A549 (cell line): ENCODE measurements around the gene AKAP6. TPM values are rescaled to one million over a fixed set of nuclear protein-coding genes. Genes with fewer than 3 reads are reported as not detected.

Experiments
- ATAC-seq, 2 experiments: fragments of 200-7000 bp in 1 of 2; fragments of >200 bp in 1 of 2; cut with Nextera tagmentation in 1 of 2; cut with Tn5 transposase in 1 of 2; 3 replicates each; pipeline versions ENCODE4 v1.8.0 to v1.9.1; 2018 to 2020; ENCODE audit warnings: mild to moderate bottlenecking in 1 of 2, moderate library complexity in 1 of 2
- CTCF ChIA-PET: fragments of 300-600 bp; sonication (Branson Sonifier 250); formaldehyde crosslinking; extraction: SDS; loops from one replicate; lab custom pipeline; 2021; ENCODE audit warnings: antibody characterized with exemption, inconsistent platforms; lab: Yijun Ruan, JAX
- POLR2A ChIA-PET: fragments of 350-600 bp; formaldehyde crosslinking; extraction: SDS; loops from one replicate; lab custom pipeline; 2021; ENCODE audit warnings: antibody characterized with exemption, inconsistent platforms; lab: Yijun Ruan, JAX
- DNase-seq, 2 experiments: peaks; one replicate each; pipeline versions ENCODE4 v3.0.0 to v3.0.0-alpha.2; 2011 to 2016; ENCODE audit warnings: low read depth in 1 of 2, low spot score in 1 of 2
- FAIRE-seq: peaks from 2 replicates; lab custom pipeline; 2011; peaks lifted over from hg19 to GRCh38; lab: Jason Lieb, UNC
- H3K27ac ChIP-seq, 2 experiments: fragments of >200 bp; sonication (Bioruptor Twin); formaldehyde crosslinking; 3 replicates each; pipeline ENCODE4 v1.5.1; 2016 to 2017
- H3K4me1 ChIP-seq: fragments of >200 bp; sonication (Bioruptor Twin); formaldehyde crosslinking; 3 replicates; pipeline ENCODE4 v1.6.1; 2016
- H3K4me2 ChIP-seq: fragments of >200 bp; sonication (Bioruptor Twin); formaldehyde crosslinking; 3 replicates; pipeline ENCODE4 v1.6.1; 2016
- H3K4me3 ChIP-seq: fragments of >200 bp; sonication (Bioruptor Twin); formaldehyde crosslinking; 3 replicates; pipeline ENCODE4 v1.5.1; 2016
- H3K9me3 ChIP-seq: fragments of >200 bp; sonication (Bioruptor Twin); formaldehyde crosslinking; 3 replicates; pipeline ENCODE4 v1.6.1; 2016
- CEBPB ChIP-seq, 2 experiments: fragments of >200 bp in 1 of 2; sonication (Bioruptor Twin) in 1 of 2; formaldehyde crosslinking in 1 of 2; IDR thresholded peaks; 2 replicates each; pipeline ENCODE4 v1.6.1; 2012 to 2016
- CHD2 ChIP-seq: fragments of 150-350 bp; IDR thresholded peaks from 2 replicates; pipeline ENCODE4 v1.6.1; 2014; ENCODE audit warnings: low read length; ENCODE audit not compliant: partially characterized antibody
- E2F6 ChIP-seq: IDR thresholded peaks from 2 replicates; pipeline ENCODE4 v1.6.1; 2012; ENCODE audit warnings: low read depth, borderline replicate concordance
- EHMT2 ChIP-seq: fragments of 200-600 bp; sonication (generic); IDR thresholded peaks from 2 replicates; pipeline ENCODE4 v1.6.1; 2016; ENCODE audit warnings: antibody characterized with exemption, low read depth, mild to moderate bottlenecking, moderate library complexity
- EP300 ChIP-seq, 2 experiments: fragments of >200 bp; sonication (Bioruptor Twin); formaldehyde crosslinking; IDR thresholded peaks; 2 replicates in 1 of 2; 3 replicates in 1 of 2; pipeline ENCODE4 v1.6.1; 2016 to 2017
- ESRRA ChIP-seq: fragments of 150-350 bp; IDR thresholded peaks from 2 replicates; pipeline ENCODE4 v1.6.1; 2014; ENCODE audit warnings: mild to moderate bottlenecking, low read length, borderline replicate concordance
- FOXS1 ChIP-seq: fragments of 250-450 bp; sonication (Bioruptor Pico); IDR thresholded peaks from 2 replicates; pipeline ENCODE4 v1.5.0; 2020; ENCODE audit warnings: mild to moderate bottlenecking, moderate library complexity
- GATA3 ChIP-seq: IDR thresholded peaks from 2 replicates; pipeline ENCODE4 v1.6.1; 2012; ENCODE audit warnings: borderline replicate concordance
- HMGXB4 ChIP-seq: fragments of 250-450 bp; sonication (Bioruptor Pico); IDR thresholded peaks from 2 replicates; pipeline ENCODE4 v1.5.0; 2021; ENCODE audit warnings: mild to moderate bottlenecking, moderate library complexity, borderline replicate concordance
- HOXB5 ChIP-seq: fragments of 250-450 bp; sonication (Bioruptor Pico); IDR thresholded peaks from 2 replicates; pipeline ENCODE4 v1.5.0; 2020; ENCODE audit warnings: mild to moderate bottlenecking, moderate library complexity
- JUN ChIP-seq, 2 experiments: fragments of >200 bp; sonication (Bioruptor Twin); formaldehyde crosslinking; IDR thresholded peaks; 2 replicates in 1 of 2; 3 replicates in 1 of 2; pipeline ENCODE4 v1.6.1; 2016 to 2017
- JUNB ChIP-seq: fragments of >200 bp; sonication (Bioruptor Twin); formaldehyde crosslinking; IDR thresholded peaks from 2 replicates; pipeline ENCODE4 v1.6.1; 2016
- KDM1A ChIP-seq: fragments of 200-600 bp; sonication (generic); IDR thresholded peaks from 2 replicates; pipeline ENCODE4 v1.6.1; 2016; ENCODE audit warnings: low read depth, mild to moderate bottlenecking
- NFE2L2 ChIP-seq: fragments of 150-350 bp; conservative IDR thresholded peaks from 2 replicates; pipeline ENCODE4 v1.6.1; 2014; ENCODE audit warnings: low read length
- NPAS2 ChIP-seq: fragments of 250-450 bp; sonication (Bioruptor Pico); IDR thresholded peaks from 2 replicates; pipeline ENCODE4 v1.8.0; 2022; ENCODE audit warnings: mild to moderate bottlenecking, moderate library complexity, borderline replicate concordance
- POLR2A ChIP-seq: IDR thresholded peaks from 2 replicates; pipeline ENCODE4 v1.6.1; 2012; ENCODE audit warnings: mild to moderate bottlenecking, low read length
- POLR2AphosphoS2 ChIP-seq: conservative IDR thresholded peaks from 2 replicates; pipeline ENCODE4 v1.6.1; 2012; ENCODE audit warnings: low read length, improper control_type of control experiment, inconsistent platforms
- RAD21 ChIP-seq, 2 experiments: fragments of >200 bp in 1 of 2; sonication (Bioruptor Twin) in 1 of 2; formaldehyde crosslinking in 1 of 2; IDR thresholded peaks in 1 of 2; conservative IDR thresholded peaks in 1 of 2; 2 replicates in 1 of 2; 3 replicates in 1 of 2; pipeline ENCODE4 v1.6.1; 2012 to 2018; ENCODE audit warnings: inconsistent platforms in 1 of 2
- RCOR1 ChIP-seq: fragments of 150-350 bp; IDR thresholded peaks from 2 replicates; pipeline ENCODE4 v1.6.1; 2014; ENCODE audit warnings: antibody characterized with exemption, low read length, low read depth
- RFX5 ChIP-seq: fragments of 450-650 bp; IDR thresholded peaks from 2 replicates; pipeline ENCODE4 v1.7.1; 2014; ENCODE audit warnings: antibody characterized with exemption, mild to moderate bottlenecking, moderate library complexity
- SREBF2 ChIP-seq: fragments of 450-650 bp; IDR thresholded peaks from 2 replicates; pipeline ENCODE4 v1.6.1; 2014; ENCODE audit warnings: mild to moderate bottlenecking, moderate library complexity
- TP53 ChIP-seq: fragments of 250-450 bp; sonication (Bioruptor Pico); IDR thresholded peaks from 2 replicates; pipeline ENCODE4 v1.5.0; 2021; ENCODE audit warnings: mild to moderate bottlenecking, moderate library complexity
- ZC3H11A ChIP-seq: fragments of 450-650 bp; IDR thresholded peaks from 2 replicates; pipeline ENCODE4 v1.6.1; 2014; ENCODE audit warnings: antibody characterized with exemption, mild to moderate bottlenecking
- WGBS: methylation state at CpG from one replicate; pipeline ENCODE4 v1.1.6; 2017; ENCODE audit errors: missing lambda C conversion rate; 5-methylcytosine and 5-hydroxymethylcytosine counted together
- polyA plus RNA-seq, 4 experiments: library from polyadenylated mRNA; depleted of rRNA in 3 of 4; stranded (reverse); fragments of >200 nt; fragmentation: RNase III in 1 of 4; extraction: RNeasy Plus Mini Kit Qiagen cat#74134 plus additional on column Dnase treatment in 1 of 4; gene quantifications; 2 replicates in 3 of 4; 3 replicates in 1 of 4; pipeline ENCODE4 v1.2.3, GENCODE V29; 2011 to 2017

Gene AKAP6
- polyA plus RNA-seq, 2 of the 4 experiments (the other 2 are of a cell fraction) = 0.27 to 1.9 TPM

- Histone ChIP-seq H3K4me2 (no peak overlapping the region), H3K27ac (no peak overlapping the region), H3K4me1 (no peaks in the 10 kb centered on the region), H3K4me3 (no peak overlapping the region), H3K9me3 (no peaks in the 10 kb centered on the region)
- 50% methylated on average over 3 of the region's 3 CpGs for WGBS
- no peak for DNase-seq
- no peak for FAIRE-seq
- TF ChIP-seq EP300 (IDR thresholded peaks at IDR 0.05) (no peak), NFE2L2 (no peak), KDM1A (no peak), RCOR1 (no peak), JUN (IDR thresholded peaks at IDR 0.05) (no peak), FOXS1 (no peak), HOXB5 (CRISPR knock-in tag) (no peak)
- no peak for ATAC-seq
- POLR2A ChIA-PET = interaction anchor here (0.6 kb wide), 1 partner anchor 314 kb away, joined by 3 read pairs; no protein-coding TSS in a partner anchor
- CTCF ChIA-PET = interaction anchor here (0.6 kb wide), 1 partner anchor 80 kb away, joined by 3 read pairs; no protein-coding TSS in a partner anchor
These were observed 304.2 kb downstream of the AKAP6 start for GRCh38 chr14:32633224-32633859.

GRCh38 chr14:32633930-32634329 is 304.8 kb downstream of the AKAP6 start:
- ChIA-PET CTCF (interaction anchor here (0.6 kb wide), 1 partner anchor 79 kb away, joined by 3 read pairs; no protein-coding TSS in a partner anchor), POLR2A (interaction anchor here (0.6 kb wide), 1 partner anchor 314 kb away, joined by 3 read pairs; no protein-coding TSS in a partner anchor)
- H3K27ac ChIP-seq = no peak overlapping the region
- FAIRE-seq (peak; percentile 18), ATAC-seq (no peak), DNase-seq (no peak)
- H3K4me3 ChIP-seq = no peak overlapping the region
- H3K4me2 ChIP-seq = no peak overlapping the region
- H3K9me3 ChIP-seq = no peaks in the 10 kb centered on the region
- TF ChIP-seq POLR2A = no peak
- no peak for TF ChIP-seq EHMT2
- no peak for TF ChIP-seq ESRRA
- no peak for TF ChIP-seq NFE2L2
- no peak for TF ChIP-seq SREBF2
- TF ChIP-seq TP53 (CRISPR knock-in tag) = no peak
- no peak for TF ChIP-seq POLR2AphosphoS2
- TF ChIP-seq E2F6 = no peak
- TF ChIP-seq FOXS1 = no peak
- no peak for TF ChIP-seq NPAS2 (CRISPR knock-in tag)
- no peak for TF ChIP-seq RFX5
- TF ChIP-seq RAD21 (conservative IDR thresholded peaks at IDR 0.05 in 1 of 2, IDR thresholded peaks at IDR 0.05 in 1 of 2) = no peak
- no peak for TF ChIP-seq GATA3
- no peak for TF ChIP-seq HMGXB4 (CRISPR knock-in tag)
- TF ChIP-seq CHD2 = no peak
- TF ChIP-seq ZC3H11A = no peak
- TF ChIP-seq CEBPB (IDR thresholded peaks at IDR 0.05) = no peak
- TF ChIP-seq HOXB5 (CRISPR knock-in tag) = no peak
- no peak for TF ChIP-seq JUNB
- H3K4me1 ChIP-seq = no peaks in the 10 kb centered on the region
